ENCODE data around the gene MUC5AC. TPM values are rescaled to one million over a fixed set of nuclear protein-coding genes. Genes with fewer than 3 reads are reported as not detected.

Gene MUC5AC
- total RNA-seq, 4 donors from 2014 or later = not detected

GRCh38 chr11:1223346-1224110 lies 65.8 kb downstream of the MUC5AC start:
- 48 to 57% methylated on average over 7 to 9 of the region's 22 CpGs for WGBS, 2 donors
- H3K4me3 ChIP-seq (replicated peaks in 1 of 3) = no peak overlapping the region
- DNase-seq = no peak
- no peaks in the 10 kb centered on the region for H3K27me3 ChIP-seq
- H3K36me3 ChIP-seq = no peaks in the 10 kb centered on the region
- H3K27ac ChIP-seq = no peak overlapping the region
- H3K9me3 ChIP-seq = no peaks in the 10 kb centered on the region
- intact Hi-C loops (cut with DNase I) = no loop called here
- peaks cover 0 to 11% of the 10 kb centered on the region in 2 donors for H3K4me1 ChIP-seq
- TF ChIP-seq CTCF (IDR thresholded peaks at IDR 0.05) = no peak
- no peak for TF ChIP-seq POLR2A (IDR thresholded peaks at IDR 0.05)

- no peak overlapping the region for H3K4me3 ChIP-seq (replicated peaks in 1 of 3)
- no peak for TF ChIP-seq CTCF (IDR thresholded peaks at IDR 0.05)
- no peak for TF ChIP-seq POLR2A (IDR thresholded peaks at IDR 0.05)
- intact Hi-C loops (cut with DNase I) = no loop called here
- no peaks in the 10 kb centered on the region for H3K27me3 ChIP-seq
- H3K36me3 ChIP-seq = no peaks in the 10 kb centered on the region
- 7 to 38% methylated on average over 3 to 6 of the region's 7 CpGs for WGBS, 2 donors
- DNase-seq = no peak
- H3K9me3 ChIP-seq = no peaks in the 10 kb centered on the region
- H3K4me1 ChIP-seq = peaks cover 0 to 11% of the 10 kb centered on the region in 2 donors
- no peak overlapping the region for H3K27ac ChIP-seq
Observed at GRCh38 chr11:1224111-1224490, 66.3 kb downstream of the MUC5AC start.

- H3K4me3 ChIP-seq (replicated peaks in 1 of 3) = no peak overlapping the region
- no peak for DNase-seq
- no peaks in the 10 kb centered on the region for H3K36me3 ChIP-seq
- no peak for TF ChIP-seq CTCF (IDR thresholded peaks at IDR 0.05)
- no peak for TF ChIP-seq POLR2A (IDR thresholded peaks at IDR 0.05)
- H3K4me1 ChIP-seq = peaks cover 0 to 5% of the 10 kb centered on the region in 2 donors
- WGBS, 2 donors = 36 to 50% methylated on average over 15 to 22 of the region's 27 CpGs
- intact Hi-C loops (cut with DNase I) = no loop called here
- no peaks in the 10 kb centered on the region for H3K27me3 ChIP-seq
- no peaks in the 10 kb centered on the region for H3K9me3 ChIP-seq
- H3K27ac ChIP-seq = no peak overlapping the region
Observed at GRCh38 chr11:1224491-1225385, 67.0 kb downstream of the MUC5AC start.

GRCh38 chr11:1225386-1226225 lies 67.9 kb downstream of the MUC5AC start:
- DNase-seq = no peak
- 86 to 88% methylated on average over 13 to 16 of the region's 29 CpGs for WGBS, 2 donors
- intact Hi-C loops (cut with DNase I) = no loop called here
- Histone ChIP-seq H3K9me3 (no peaks in the 10 kb centered on the region), H3K4me1 (no peaks in the 10 kb centered on the region), H3K27me3 (no peaks in the 10 kb centered on the region), H3K36me3 (no peaks in the 10 kb centered on the region), H3K4me3 (replicated peaks in 1 of 3) (no peak overlapping the region), H3K27ac (no peak overlapping the region)
- TF ChIP-seq POLR2A (IDR thresholded peaks at IDR 0.05) (no peak), CTCF (IDR thresholded peaks at IDR 0.05) (no peak)
